Thyroid gland (tissue), 4 donors: ENCODE data around the gene CCL24.

Source experiments
- POLR2A ChIP-seq, 2 donors: fragments of 450-650 bp; IDR thresholded peaks; one replicate each; pipeline ENCODE4 v1.6.1; 2017; ENCODE audit warnings: antibody characterized with exemption in 2 of 2, mild to moderate bottlenecking in 2 of 2, moderate library complexity in 1 of 2
- TF ChIP-seq, protein P1 (sequence below), 6 experiments: fragments of 200-600 bp in 3 of 6; fragments of 450-650 bp in 3 of 6; sonication (generic) in 3 of 6; IDR thresholded peaks; one replicate each; pipeline ENCODE4 v1.5.1; 2016 to 2019; ENCODE audit warnings: antibody characterized with exemption in 6 of 6, mild to moderate bottlenecking in 2 of 6, inconsistent platforms in 1 of 6, moderate library complexity in 1 of 6

DNA sequence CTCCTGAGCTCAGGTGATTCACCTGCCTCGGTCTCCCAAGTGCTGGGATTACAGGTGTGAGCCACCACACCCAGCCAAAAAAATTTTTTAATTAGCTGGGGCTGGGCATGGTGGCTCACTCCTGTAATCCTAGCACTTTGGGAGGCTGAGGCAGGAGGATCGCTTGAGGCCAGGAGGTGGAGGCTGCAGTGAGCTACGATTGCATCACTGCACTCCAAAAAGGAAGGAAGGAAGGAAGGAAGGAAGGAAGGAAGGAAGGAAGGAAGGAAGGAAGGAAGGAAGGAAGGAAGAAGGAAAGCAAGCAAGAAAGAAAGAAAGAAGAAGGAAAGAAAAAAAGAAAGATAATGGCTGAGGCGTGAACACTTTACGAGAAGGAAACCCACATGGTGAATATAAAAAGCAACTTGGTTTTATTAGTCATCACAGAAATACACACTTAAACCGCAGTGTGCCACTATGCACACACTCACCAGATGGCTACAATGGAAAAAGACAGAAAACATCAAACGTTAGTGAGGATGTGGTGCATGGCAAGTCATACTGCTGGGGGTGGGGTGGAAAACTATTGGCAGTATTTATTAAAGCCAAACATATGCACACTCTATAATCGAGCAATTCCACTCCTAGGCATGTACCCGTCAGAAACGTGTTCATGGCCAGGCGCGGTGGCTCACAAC, 37.2 kb downstream of the CCL24 start:
- TF ChIP-seq, protein P1, sequence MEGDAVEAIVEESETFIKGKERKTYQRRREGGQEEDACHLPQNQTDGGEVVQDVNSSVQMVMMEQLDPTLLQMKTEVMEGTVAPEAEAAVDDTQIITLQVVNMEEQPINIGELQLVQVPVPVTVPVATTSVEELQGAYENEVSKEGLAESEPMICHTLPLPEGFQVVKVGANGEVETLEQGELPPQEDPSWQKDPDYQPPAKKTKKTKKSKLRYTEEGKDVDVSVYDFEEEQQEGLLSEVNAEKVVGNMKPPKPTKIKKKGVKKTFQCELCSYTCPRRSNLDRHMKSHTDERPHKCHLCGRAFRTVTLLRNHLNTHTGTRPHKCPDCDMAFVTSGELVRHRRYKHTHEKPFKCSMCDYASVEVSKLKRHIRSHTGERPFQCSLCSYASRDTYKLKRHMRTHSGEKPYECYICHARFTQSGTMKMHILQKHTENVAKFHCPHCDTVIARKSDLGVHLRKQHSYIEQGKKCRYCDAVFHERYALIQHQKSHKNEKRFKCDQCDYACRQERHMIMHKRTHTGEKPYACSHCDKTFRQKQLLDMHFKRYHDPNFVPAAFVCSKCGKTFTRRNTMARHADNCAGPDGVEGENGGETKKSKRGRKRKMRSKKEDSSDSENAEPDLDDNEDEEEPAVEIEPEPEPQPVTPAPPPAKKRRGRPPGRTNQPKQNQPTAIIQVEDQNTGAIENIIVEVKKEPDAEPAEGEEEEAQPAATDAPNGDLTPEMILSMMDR (IDR thresholded peaks at IDR 0.05) = no peak
- no peak for TF ChIP-seq POLR2A (IDR thresholded peaks at IDR 0.05)
